SK-N-SH (cell line): ENCODE results near the gene SCAMP3. TPM values are rescaled to one million over a fixed set of nuclear protein-coding genes. Genes with fewer than 3 reads are reported as not detected.
"Not testable (repeated sequence)": the region's sequence is repeated elsewhere in the genome, so short reads cannot be mapped to it uniquely, and the experiment has no call there.

Experiments used
- CTCF ChIA-PET: fragments of 300-600, 350-600 bp; formaldehyde crosslinking; extraction: SDS; loops from one replicate; lab custom pipeline; 2021; lab: Yijun Ruan, JAX
- POLR2A ChIA-PET: fragments of 350-600 bp; sonication (Branson Sonifier 250); formaldehyde crosslinking; extraction: SDS; loops from one replicate; lab custom pipeline; 2020; ENCODE audit warnings: antibody characterized with exemption, inconsistent platforms; lab: Yijun Ruan, JAX
- DNase-seq: peaks from one replicate; pipeline ENCODE4 v3.0.0; 2012
- H2AFZ ChIP-seq: fragments of 200-600 bp; sonication (generic); 2 replicates; pipeline ENCODE4 v1.8.1; 2016; ENCODE audit warnings: antibody characterized with exemption, mild to moderate bottlenecking, low read depth
- H3F3A ChIP-seq: fragments of 200-600 bp; sonication (generic); replicated peaks from 2 replicates; pipeline ENCODE3; 2016; ENCODE audit warnings: antibody characterized with exemption, mild to moderate bottlenecking; ENCODE audit not compliant: insufficient read depth
- H3K27ac ChIP-seq, 2 experiments: fragments of 200-500 bp in 1 of 2; fragments of 200-600 bp in 1 of 2; sonication (Bioruptor generic) in 1 of 2; sonication (generic), shearing (Covaris generic) in 1 of 2; 2 replicates each; pipeline versions ENCODE4 v1.5.1 to v1.6.1; 2014 to 2016; ENCODE audit warnings: low read depth in 2 of 2, inconsistent platforms in 1 of 2, low read length in 1 of 2, mild to moderate bottlenecking in 1 of 2, mixed read lengths in 1 of 2
- H3K27me3 ChIP-seq: fragments of 200-600 bp; sonication (generic), shearing (Covaris generic); 2 replicates; pipeline ENCODE4 v1.6.1; 2016; ENCODE audit warnings: mixed run types; ENCODE audit not compliant: insufficient read depth
- H3K36me3 ChIP-seq, 2 experiments: fragments of 200-500 bp in 1 of 2; fragments of 200-600 bp in 1 of 2; sonication (Bioruptor generic) in 1 of 2; sonication (generic) in 1 of 2; replicated peaks in 1 of 2; 2 replicates each; pipeline versions ENCODE3 to v1.5.1; 2014 to 2016; ENCODE audit warnings: low read length in 1 of 2, mild to moderate bottlenecking in 1 of 2; ENCODE audit not compliant: insufficient read depth in 2 of 2, control insufficient read depth in 1 of 2
- H3K4me1 ChIP-seq, 2 experiments: fragments of 200-500 bp in 1 of 2; fragments of 200-600 bp in 1 of 2; sonication (Bioruptor generic) in 1 of 2; sonication (generic), shearing (Covaris generic) in 1 of 2; 2 replicates each; pipeline versions ENCODE4 v1.5.1 to v1.6.1; 2014 to 2016; ENCODE audit warnings: low read depth in 1 of 2, low read length in 1 of 2, mixed run types in 1 of 2; ENCODE audit not compliant: insufficient read depth in 2 of 2, control insufficient read depth in 1 of 2
- H3K4me2 ChIP-seq: fragments of 200-600 bp; sonication (generic), shearing (Covaris generic); 2 replicates; pipeline ENCODE4 v1.6.1; 2017; ENCODE audit warnings: mixed run types
- H3K4me3 ChIP-seq, 2 experiments: fragments of 200-500 bp in 1 of 2; fragments of 200-600 bp in 1 of 2; sonication (Bioruptor generic) in 1 of 2; sonication (generic), shearing (Covaris generic) in 1 of 2; 2 replicates each; pipeline versions ENCODE4 v1.5.1 to v1.8.1; 2014 to 2016; ENCODE audit warnings: low read depth in 2 of 2, inconsistent platforms in 1 of 2, low read length in 1 of 2, mild to moderate bottlenecking in 1 of 2, mixed read lengths in 1 of 2, moderate library complexity in 1 of 2
- H3K79me2 ChIP-seq: fragments of 200-600 bp; sonication (generic); 2 replicates; pipeline ENCODE4 v1.8.1; 2017; ENCODE audit warnings: mild to moderate bottlenecking; ENCODE audit not compliant: insufficient read depth
- H3K9ac ChIP-seq: fragments of 200-600 bp; sonication (generic); 2 replicates; pipeline ENCODE4 v1.6.1; 2017; ENCODE audit warnings: mixed run types
- H3K9me2 ChIP-seq: fragments of 200-600 bp; sonication (generic); 2 replicates; pipeline ENCODE4 v1.6.1; 2017; ENCODE audit warnings: mixed run types
- H3K9me3 ChIP-seq: fragments of 200-600 bp; sonication (generic); 2 replicates; pipeline ENCODE4 v1.6.1; 2017; ENCODE audit warnings: mixed run types, mild to moderate bottlenecking, moderate library complexity
- H4K20me1 ChIP-seq: fragments of 200-600 bp; sonication (generic); 2 replicates; pipeline ENCODE4 v1.6.1; 2017; ENCODE audit warnings: mild to moderate bottlenecking, mixed run types; ENCODE audit not compliant: insufficient read depth
- EP300 ChIP-seq, 2 experiments: IDR thresholded peaks; 2 replicates each; pipeline versions ENCODE4 v1.4.0 to v1.6.1; 2012; ENCODE audit warnings: borderline replicate concordance in 1 of 2, low read depth in 1 of 2, low read length in 1 of 2
- FOSL2 ChIP-seq: IDR thresholded peaks from 2 replicates; pipeline ENCODE4 v1.4.0; 2012; ENCODE audit warnings: low read depth, mild to moderate bottlenecking, moderate library complexity, borderline replicate concordance
- GATA2 ChIP-seq: sonication (generic); formaldehyde crosslinking; IDR thresholded peaks from 2 replicates; pipeline ENCODE4 v1.5.0; 2020; ENCODE audit warnings: mild to moderate bottlenecking, missing genetic modification reagents
- JUND ChIP-seq: IDR thresholded peaks from 2 replicates; pipeline ENCODE4 v1.4.0; 2012
- NFIC ChIP-seq: IDR thresholded peaks from 2 replicates; pipeline ENCODE4 v1.4.0; 2012; ENCODE audit warnings: borderline replicate concordance
- RAD21 ChIP-seq: IDR thresholded peaks from 2 replicates; pipeline ENCODE4 v1.6.1; 2012; ENCODE audit warnings: mild to moderate bottlenecking, low read length
- RXRA ChIP-seq: IDR thresholded peaks from 2 replicates; pipeline ENCODE4 v1.4.0; 2012; ENCODE audit warnings: low read depth, mild to moderate bottlenecking, borderline replicate concordance
- TEAD4 ChIP-seq: IDR thresholded peaks from 2 replicates; pipeline ENCODE4 v1.4.0; 2012; ENCODE audit warnings: mild to moderate bottlenecking, borderline replicate concordance; ENCODE audit not compliant: insufficient read depth
- YY1 ChIP-seq: IDR thresholded peaks from 2 replicates; pipeline ENCODE4 v1.4.0; 2012; ENCODE audit warnings: low read depth, mild to moderate bottlenecking
- WGBS: methylation state at CpG from one replicate; pipeline ENCODE4 v1.1.6; 2017; ENCODE audit warnings: low lambda C conversion rate; 5-methylcytosine and 5-hydroxymethylcytosine counted together
- polyA plus RNA-seq, 3 experiments: library from polyadenylated mRNA; depleted of rRNA; stranded (reverse); fragments of >200 nt; gene quantifications; 2 replicates each; pipeline ENCODE4 v1.2.3, GENCODE V29; 2012
- TF ChIP-seq, protein P1 (sequence below): fragments of 150-350 bp; IDR thresholded peaks from 2 replicates; pipeline ENCODE4 v1.6.1; 2016; ENCODE audit warnings: mild to moderate bottlenecking, low read depth, low read length
- TF ChIP-seq, protein P2 (sequence below): fragments of 200-600 bp; sonication (generic); IDR thresholded peaks from 2 replicates; pipeline ENCODE4 v1.6.1; 2017; ENCODE audit warnings: antibody characterized with exemption, mild to moderate bottlenecking, moderate library complexity

SCAMP3 gene
- polyA plus RNA-seq, 1 of the 3 experiments (the other 2 are of a cell fraction): 193 TPM

DNA sequence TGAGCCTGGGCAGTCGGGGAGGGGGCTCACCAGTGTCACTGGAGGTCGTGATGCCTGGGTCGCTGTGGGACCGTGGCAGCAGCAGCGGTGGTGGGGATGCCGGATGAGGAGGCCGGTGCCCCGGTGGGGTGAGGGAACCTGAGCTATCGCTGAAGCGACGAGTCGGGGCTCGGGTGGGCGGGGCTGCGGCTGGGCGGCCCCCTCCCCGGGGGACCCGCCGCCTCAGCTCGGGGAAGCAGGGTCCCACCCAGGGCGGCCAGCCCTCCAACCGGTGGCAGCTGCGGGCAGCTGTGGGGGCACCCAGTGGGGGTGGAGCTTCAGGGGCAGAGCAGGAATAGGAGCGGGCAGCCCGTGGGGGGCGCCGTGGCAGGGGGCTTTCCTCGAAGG, 11.9 kb downstream of the SCAMP3 start (continued):
- TF ChIP-seq, protein P1, sequence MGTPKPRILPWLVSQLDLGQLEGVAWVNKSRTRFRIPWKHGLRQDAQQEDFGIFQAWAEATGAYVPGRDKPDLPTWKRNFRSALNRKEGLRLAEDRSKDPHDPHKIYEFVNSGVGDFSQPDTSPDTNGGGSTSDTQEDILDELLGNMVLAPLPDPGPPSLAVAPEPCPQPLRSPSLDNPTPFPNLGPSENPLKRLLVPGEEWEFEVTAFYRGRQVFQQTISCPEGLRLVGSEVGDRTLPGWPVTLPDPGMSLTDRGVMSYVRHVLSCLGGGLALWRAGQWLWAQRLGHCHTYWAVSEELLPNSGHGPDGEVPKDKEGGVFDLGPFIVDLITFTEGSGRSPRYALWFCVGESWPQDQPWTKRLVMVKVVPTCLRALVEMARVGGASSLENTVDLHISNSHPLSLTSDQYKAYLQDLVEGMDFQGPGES: no peak
- TF ChIP-seq YY1: no peak
- no peak for TF ChIP-seq FOSL2
- TF ChIP-seq, all 33 proteins: peak for 0

DNA sequence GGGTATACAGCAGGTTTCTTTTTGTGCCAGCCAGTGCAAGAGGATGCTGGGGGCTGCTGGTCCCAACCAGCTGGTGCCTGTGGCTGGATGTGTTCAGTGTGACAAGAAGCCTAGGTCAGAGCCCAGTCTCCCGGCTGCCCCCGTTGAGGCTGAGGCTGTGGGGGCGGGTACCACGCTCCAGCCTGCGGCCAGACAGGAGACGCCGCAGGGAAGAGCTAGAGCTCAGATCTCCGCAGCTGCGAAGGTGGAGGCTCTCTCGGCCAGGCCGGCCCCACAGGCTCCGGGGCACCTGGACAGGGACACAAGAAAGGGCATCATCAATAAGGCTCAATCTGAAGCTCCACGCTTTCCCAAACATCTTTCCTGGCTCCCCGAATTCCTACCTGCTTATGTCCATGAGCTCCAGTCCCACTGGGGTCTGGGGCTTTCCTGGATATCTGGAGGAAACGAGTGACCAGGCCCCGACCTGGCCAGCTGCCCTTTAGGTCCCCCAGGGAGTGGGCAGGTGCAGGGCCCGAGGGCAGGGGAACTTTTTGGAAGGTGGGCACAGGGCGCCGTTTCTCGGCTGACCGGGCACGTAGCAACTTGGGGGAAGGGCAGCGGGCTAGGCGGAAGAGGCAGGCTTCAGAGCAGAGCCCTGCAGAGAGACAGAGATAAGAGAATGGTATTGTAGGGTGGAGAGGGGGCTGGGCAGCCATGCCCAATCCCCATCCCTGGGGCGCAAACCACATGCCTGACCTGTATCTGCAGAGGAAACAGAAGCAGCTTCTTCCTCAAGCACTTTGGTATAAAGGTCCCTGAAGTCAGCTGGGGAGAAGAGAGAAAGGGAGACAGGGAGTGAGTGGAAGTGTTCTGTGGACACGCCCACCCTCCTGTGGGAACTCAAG, 14.2 kb downstream of the SCAMP3 start:
- ChIA-PET POLR2A (no interaction called here), CTCF (interaction anchor here (0.6 to 13.3 kb wide), 8 partner anchors 26 to 255 kb away, joined by 3 to 184 read pairs (median 5); partner anchors contain the start of gene RUSC1)
- Histone ChIP-seq H3K4me3 (no peak overlapping the region), H2AFZ (no peak overlapping the region), H3K9me3 (no peaks in the 10 kb centered on the region), H3K36me3 (peaks cover 9 to 26% of the 10 kb centered on the region in 2 experiments), H3K4me1 (peaks cover 0 to 13% of the 10 kb centered on the region in 2 experiments; a peak in 3 of 4 replicates), H3K4me2 (no peak overlapping the region), H3K9me2 (no peaks in the 10 kb centered on the region), H3F3A (peaks cover 35% of the 10 kb centered on the region), H3K27me3 (no peaks in the 10 kb centered on the region), H3K79me2 (peaks cover 14% of the 10 kb centered on the region), H4K20me1 (no peaks in the 10 kb centered on the region), H3K9ac (no peak overlapping the region), H3K27ac (no peak overlapping the region)
- TF ChIP-seq, protein P2, sequence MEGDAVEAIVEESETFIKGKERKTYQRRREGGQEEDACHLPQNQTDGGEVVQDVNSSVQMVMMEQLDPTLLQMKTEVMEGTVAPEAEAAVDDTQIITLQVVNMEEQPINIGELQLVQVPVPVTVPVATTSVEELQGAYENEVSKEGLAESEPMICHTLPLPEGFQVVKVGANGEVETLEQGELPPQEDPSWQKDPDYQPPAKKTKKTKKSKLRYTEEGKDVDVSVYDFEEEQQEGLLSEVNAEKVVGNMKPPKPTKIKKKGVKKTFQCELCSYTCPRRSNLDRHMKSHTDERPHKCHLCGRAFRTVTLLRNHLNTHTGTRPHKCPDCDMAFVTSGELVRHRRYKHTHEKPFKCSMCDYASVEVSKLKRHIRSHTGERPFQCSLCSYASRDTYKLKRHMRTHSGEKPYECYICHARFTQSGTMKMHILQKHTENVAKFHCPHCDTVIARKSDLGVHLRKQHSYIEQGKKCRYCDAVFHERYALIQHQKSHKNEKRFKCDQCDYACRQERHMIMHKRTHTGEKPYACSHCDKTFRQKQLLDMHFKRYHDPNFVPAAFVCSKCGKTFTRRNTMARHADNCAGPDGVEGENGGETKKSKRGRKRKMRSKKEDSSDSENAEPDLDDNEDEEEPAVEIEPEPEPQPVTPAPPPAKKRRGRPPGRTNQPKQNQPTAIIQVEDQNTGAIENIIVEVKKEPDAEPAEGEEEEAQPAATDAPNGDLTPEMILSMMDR: no peak
- no peak for TF ChIP-seq RXRA
- no peak for TF ChIP-seq NFIC
- no peak for TF ChIP-seq EP300 (IDR thresholded peaks at IDR 0.05; ENCODE audit: borderline replicate concordance in 1 of 2, low read depth in 1 of 2, low read length in 1 of 2)
- no peak for TF ChIP-seq JUND
- no peak for TF ChIP-seq RAD21
- TF ChIP-seq GATA2 (CRISPR knock-in tag): no peak
- no peak for TF ChIP-seq TEAD4
- WGBS: 91% methylated on average over 26 of the region's 26 CpGs
- DNase-seq: no peak

DNA sequence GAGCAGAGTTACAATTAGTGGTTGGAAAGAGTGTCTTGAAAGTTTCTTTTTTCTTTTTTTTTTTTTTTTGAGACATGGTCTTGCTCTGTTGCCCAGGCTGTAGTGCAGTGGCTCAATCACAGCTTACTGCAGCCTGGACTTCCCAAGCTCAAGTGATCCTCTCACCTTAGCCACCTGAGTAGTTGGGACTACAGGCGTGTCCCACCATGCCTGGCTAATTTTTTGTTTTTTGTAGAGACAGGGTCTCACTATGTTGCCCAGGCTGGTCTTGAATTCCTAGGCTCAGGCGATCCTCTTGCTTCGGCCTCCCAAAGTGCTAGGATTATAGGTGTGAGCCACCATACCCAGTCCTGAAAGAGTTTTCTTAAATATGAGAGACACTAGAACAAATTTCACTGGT, 15.4 kb downstream of the SCAMP3 start:
- DNase-seq, POLR2A ChIA-PET, H2AFZ ChIP-seq, H3K9me2 ChIP-seq, H3K4me3 ChIP-seq, H3K27ac ChIP-seq, H3K4me2 ChIP-seq, H3K9ac ChIP-seq, H3K9me3 ChIP-seq, H3K27me3 ChIP-seq, H4K20me1 ChIP-seq: not testable (repeated sequence)
- H3K79me2 ChIP-seq: peaks cover 20% of the 10 kb centered on the region
- peaks cover 0 to 15% of the 10 kb centered on the region in 2 experiments; a peak in 3 of 4 replicates for H3K4me1 ChIP-seq
- WGBS: 97% methylated on average over 3 of the region's 3 CpGs
- CTCF ChIA-PET: interaction anchor here (1.2 to 13.3 kb wide), 3 partner anchors 61 to 78 kb away, joined by 3 to 184 read pairs (median 8); partner anchors contain the start of gene RUSC1
- H3K36me3 ChIP-seq: peaks cover 9 to 26% of the 10 kb centered on the region in 2 experiments
- peaks cover 35% of the 10 kb centered on the region for H3F3A ChIP-seq
